H1 (cell line): ENCODE measurements around the gene DDX42. TPM values are rescaled to one million over a fixed set of nuclear protein-coding genes. Genes with fewer than 3 reads are reported as not detected.

Experiments used
- CTCF ChIA-PET: fragments of 300-600 bp; sonication (Branson Sonifier 250); formaldehyde crosslinking; loops from one replicate; lab custom pipeline; 2021; ENCODE audit not compliant: partially characterized antibody; lab: Charles Lee
- POLR2A ChIA-PET: fragments of 300-600 bp; sonication (Branson Sonifier 250); formaldehyde crosslinking; loops from one replicate; lab custom pipeline; 2021; ENCODE audit warnings: inconsistent platforms; ENCODE audit not compliant: partially characterized antibody; lab: Charles Lee
- DNase-seq, 2 experiments: peaks; one replicate each; pipeline versions ENCODE4 v3.0.0 to v3.0.0-alpha.2; 2010 to 2022; ENCODE audit warnings: low spot score in 2 of 2, low read depth in 1 of 2, mixed read lengths in 1 of 2
- FAIRE-seq: peaks from 2 replicates; lab custom pipeline; 2011; peaks lifted over from hg19 to GRCh38; lab: Jason Lieb, UNC
- H2AFZ ChIP-seq: 2 replicates; pipeline ENCODE4 v1.8.1; 2012; ENCODE audit warnings: low read length, inconsistent platforms
- H2AK5ac ChIP-seq: 2 replicates; pipeline ENCODE4 v1.6.1; 2013; ENCODE audit warnings: low read depth, low read length
- H2BK120ac ChIP-seq: replicated peaks from 2 replicates; pipeline ENCODE3; 2013; ENCODE audit warnings: low read depth, low read length, inconsistent platforms
- H2BK12ac ChIP-seq: 2 replicates; pipeline ENCODE4 v1.6.1; 2013; ENCODE audit warnings: low read depth, low read length
- H2BK15ac ChIP-seq: 2 replicates; pipeline ENCODE4 v1.6.1; 2013; ENCODE audit warnings: low read length
- H2BK20ac ChIP-seq: 2 replicates; pipeline ENCODE4 v1.6.1; 2013; ENCODE audit warnings: low read length
- H2BK5ac ChIP-seq: 2 replicates; pipeline ENCODE4 v1.6.1; 2013; ENCODE audit warnings: low read depth, low read length
- H3K14ac ChIP-seq: 2 replicates; pipeline ENCODE4 v1.6.1; 2013; ENCODE audit warnings: inconsistent platforms; ENCODE audit not compliant: insufficient read length
- H3K18ac ChIP-seq: 2 replicates; pipeline ENCODE4 v1.6.1; 2013; ENCODE audit warnings: low read length; ENCODE audit errors: extremely low read depth
- H3K23ac ChIP-seq: 2 replicates; pipeline ENCODE4 v1.6.1; 2013; ENCODE audit warnings: inconsistent platforms; ENCODE audit not compliant: insufficient read length
- H3K23me2 ChIP-seq: 2 replicates; pipeline ENCODE4 v1.6.1; 2013; ENCODE audit warnings: low read depth, low read length
- H3K27ac ChIP-seq: 2 replicates; pipeline ENCODE4 v1.6.1; 2011; ENCODE audit warnings: low read depth, low read length, inconsistent platforms
- H3K27me3 ChIP-seq, 4 experiments: replicated peaks in 1 of 4; 1 replicate in 1 of 4; 2 replicates in 3 of 4; pipeline versions ENCODE4 v1.6.1 to v1.8.1; 2011 to 2013; ENCODE audit warnings: low read length in 3 of 4, mild to moderate bottlenecking in 3 of 4, inconsistent platforms in 2 of 4, mixed read lengths in 2 of 4, moderate library complexity in 1 of 4; ENCODE audit not compliant: control insufficient read depth in 3 of 4, insufficient read depth in 3 of 4; ENCODE audit errors: extremely low read depth in 1 of 4
- H3K36me3 ChIP-seq, 4 experiments: 2 replicates each; pipeline versions ENCODE4 v1.6.1 to v1.8.1; 2011 to 2013; ENCODE audit warnings: mild to moderate bottlenecking in 4 of 4, low read length in 3 of 4, moderate library complexity in 2 of 4, control low read depth in 1 of 4, inconsistent platforms in 1 of 4; ENCODE audit not compliant: insufficient read depth in 4 of 4, control insufficient read depth in 2 of 4
- H3K4ac ChIP-seq: replicated peaks from 2 replicates; pipeline ENCODE3; 2013; ENCODE audit warnings: low read length, low read depth, mixed read lengths, inconsistent platforms; ENCODE audit not compliant: insufficient read length
- H3K4me1 ChIP-seq, 4 experiments: replicated peaks in 1 of 4; 1 replicate in 1 of 4; 2 replicates in 3 of 4; pipeline versions ENCODE4 v1.6.1 to v1.8.1; 2011 to 2013; ENCODE audit warnings: low read length in 3 of 4, inconsistent platforms in 2 of 4, mixed read lengths in 1 of 4; ENCODE audit not compliant: insufficient read depth in 4 of 4, control insufficient read depth in 3 of 4
- H3K4me2 ChIP-seq, 2 experiments: 2 replicates each; pipeline versions ENCODE4 v1.6.1 to v1.8.1; 2011 to 2013; ENCODE audit warnings: low read depth in 2 of 2, low read length in 2 of 2, control low read depth in 1 of 2, inconsistent platforms in 1 of 2, mild to moderate bottlenecking in 1 of 2; ENCODE audit not compliant: insufficient read depth in 1 of 2
- H3K4me3 ChIP-seq, 4 experiments: fragments of 200-600, 300-600 bp in 1 of 4; sonication (generic), shearing (Covaris generic), sonication (Bioruptor Twin) in 1 of 4; 2 replicates each; pipeline versions ENCODE4 v1.5.1 to v1.8.1; 2011 to 2016; ENCODE audit warnings: low read length in 4 of 4, low read depth in 3 of 4, control low read depth in 2 of 4, inconsistent platforms in 2 of 4, mild to moderate bottlenecking in 2 of 4, mixed read lengths in 1 of 4, moderate library complexity in 1 of 4; ENCODE audit not compliant: insufficient read depth in 2 of 4; ENCODE audit errors: extremely low read depth in 1 of 4
- H3K56ac ChIP-seq: replicated peaks from 2 replicates; pipeline ENCODE3; 2013; ENCODE audit warnings: low read depth, mild to moderate bottlenecking, mixed read lengths, low read length, inconsistent platforms; ENCODE audit not compliant: insufficient read length
- H3K79me1 ChIP-seq: 2 replicates; pipeline ENCODE4 v1.6.1; 2013; ENCODE audit warnings: low read depth, low read length, control low read depth
- H3K79me2 ChIP-seq, 2 experiments: 2 replicates each; pipeline versions ENCODE4 v1.6.1 to v1.8.1; 2012 to 2013; ENCODE audit warnings: low read length in 2 of 2, mild to moderate bottlenecking in 2 of 2, inconsistent platforms in 1 of 2; ENCODE audit not compliant: insufficient read depth in 2 of 2, control insufficient read depth in 1 of 2
- H3K9ac ChIP-seq, 4 experiments: replicated peaks in 1 of 4; 1 replicate in 1 of 4; 2 replicates in 3 of 4; pipeline versions ENCODE4 v1.6.1 to v1.8.1; 2011 to 2013; ENCODE audit warnings: low read depth in 3 of 4, low read length in 3 of 4, control low read depth in 2 of 4, mild to moderate bottlenecking in 2 of 4, moderate library complexity in 2 of 4, inconsistent platforms in 1 of 4; ENCODE audit errors: extremely low read depth in 1 of 4
- H3K9me3 ChIP-seq, 2 experiments: 2 replicates each; pipeline versions ENCODE4 v1.6.1 to v1.8.1; 2012 to 2013; ENCODE audit warnings: mild to moderate bottlenecking in 2 of 2, moderate library complexity in 2 of 2, control low read depth in 1 of 2, inconsistent platforms in 1 of 2, low read depth in 1 of 2, low read length in 1 of 2, mixed read lengths in 1 of 2; ENCODE audit not compliant: insufficient read depth in 2 of 2
- H4K20me1 ChIP-seq, 2 experiments: replicated peaks in 1 of 2; 2 replicates each; pipeline versions ENCODE3 to v1.8.1; 2011 to 2013; ENCODE audit warnings: inconsistent platforms in 2 of 2, low read length in 2 of 2, mild to moderate bottlenecking in 1 of 2; ENCODE audit not compliant: insufficient read depth in 2 of 2, control insufficient read depth in 1 of 2
- H4K5ac ChIP-seq: 2 replicates; pipeline ENCODE4 v1.6.1; 2013; ENCODE audit warnings: low read length, low read depth, mixed read lengths, inconsistent platforms; ENCODE audit not compliant: insufficient read length
- H4K8ac ChIP-seq: 2 replicates; pipeline ENCODE4 v1.8.0; 2013; ENCODE audit warnings: mild to moderate bottlenecking, moderate library complexity, low read length, inconsistent platforms; ENCODE audit not compliant: insufficient read depth; ENCODE audit errors: extremely low read depth
- H4K91ac ChIP-seq: replicated peaks from 2 replicates; pipeline ENCODE3; 2013; ENCODE audit warnings: low read length, mixed read lengths, inconsistent platforms; ENCODE audit not compliant: insufficient read length
- ASH2L ChIP-seq: fragments of 200-600, 300-600 bp; sonication (generic); IDR thresholded peaks from one replicate; pipeline ENCODE4 v1.7.1; 2017; ENCODE audit warnings: low read length
- ATF3 ChIP-seq: IDR thresholded peaks from 2 replicates; pipeline ENCODE4 v1.6.1; 2011; ENCODE audit warnings: low read depth, mild to moderate bottlenecking, low read length; ENCODE audit not compliant: insufficient read depth
- BACH1 ChIP-seq: IDR thresholded peaks from 2 replicates; pipeline ENCODE4 v1.6.1; 2012; ENCODE audit warnings: low read length, improper control_type of control experiment
- BCL11A ChIP-seq, 2 experiments: IDR thresholded peaks; one replicate each; pipeline ENCODE4 v1.6.1; 2011; ENCODE audit warnings: low read depth in 2 of 2, low read length in 2 of 2, mild to moderate bottlenecking in 2 of 2
- CBX5 ChIP-seq: fragments of 300-800, 300-1000 bp; sonication (generic); IDR thresholded peaks from 2 replicates; pipeline ENCODE4 v1.7.1; 2016; ENCODE audit warnings: antibody characterized with exemption, low read length, low read depth
- CEBPB ChIP-seq: IDR thresholded peaks from 2 replicates; pipeline ENCODE4 v1.6.1; 2012; ENCODE audit warnings: low read depth, low read length
- E2F6 ChIP-seq: IDR thresholded peaks from 2 replicates; pipeline ENCODE4 v1.6.1; 2012; ENCODE audit warnings: inconsistent platforms
- FOSL1 ChIP-seq: IDR thresholded peaks from 2 replicates; pipeline ENCODE4 v1.6.1; 2011; ENCODE audit warnings: mild to moderate bottlenecking, low read depth, low read length, moderate library complexity; ENCODE audit not compliant: insufficient read depth
- HDAC2 ChIP-seq, 2 experiments: fragments of 300-600 bp in 1 of 2; sonication (generic) in 1 of 2; IDR thresholded peaks; 2 replicates each; pipeline ENCODE4 v1.6.1; 2011 to 2012; ENCODE audit warnings: low read depth in 2 of 2, low read length in 2 of 2, mild to moderate bottlenecking in 2 of 2, moderate library complexity in 2 of 2, borderline replicate concordance in 1 of 2, inconsistent platforms in 1 of 2
- KDM5A ChIP-seq: fragments of 200-600 bp; IDR thresholded peaks from 2 replicates; pipeline ENCODE4 v1.7.1; 2012; ENCODE audit warnings: mild to moderate bottlenecking, low read length, inconsistent platforms, mixed read lengths
- WGBS, 2 experiments: shearing (Covaris generic) in 1 of 2; methylation state at CpG; one replicate each; pipeline versions ENCODE4 v1.1.6 to v1.1.7; 2013 to 2015; ENCODE audit warnings: low lambda C conversion rate in 2 of 2, mixed read lengths in 2 of 2, inconsistent platforms in 1 of 2, low coverage in 1 of 2, missing lambda C conversion rate in 1 of 2; ENCODE audit not compliant: insufficient replicate concordance in 2 of 2, insufficient coverage in 1 of 2, insufficient read length in 1 of 2; ENCODE audit errors: extremely low coverage in 1 of 2, missing lambda C conversion rate in 1 of 2; 5-methylcytosine and 5-hydroxymethylcytosine counted together
- polyA plus RNA-seq, 7 experiments: library from polyadenylated mRNA; depleted of rRNA in 3 of 7; stranded (reverse) in 5 of 7; unstranded in 2 of 7; fragments of >200 nt in 5 of 7; fragments of 200-250 nt in 2 of 7; gene quantifications; 1 replicate in 5 of 7; 2 replicates in 1 of 7; 4 replicates in 1 of 7; pipeline versions ENCODE4 v1.2.1 to v1.2.3, GENCODE V29; 2011 to 2013; ENCODE audit warnings: missing spikeins in 2 of 7, mixed read lengths in 2 of 7
- total RNA-seq: library from RNA; stranded (reverse); fragmentation: NEBNext Ultra II Directional; extraction: Animal tissue kit (Norgen Biotek cat#: 25700); gene quantifications from 2 replicates; pipeline ENCODE4 v1.2.1, GENCODE V29; 2021

DDX42 gene
- total and polyA plus RNA-seq, 2 of the 8 experiments (the other 6 are each of a cell fraction or from before 2014, with no cell fraction given), result 40.6 to 114 TPM

GRCh38 chr17:63790057-63790456, 16.1 kb downstream of the DDX42 start:
- H2BK120ac ChIP-seq, result no peak overlapping the region
- H4K91ac ChIP-seq, result no peak overlapping the region
- no peak overlapping the region for H3K9ac ChIP-seq
- H3K4ac ChIP-seq, result no peak overlapping the region
- H3K4me1 ChIP-seq, result no peaks in the 10 kb centered on the region
- no peak overlapping the region for H2BK5ac ChIP-seq
- no peak overlapping the region for H2BK15ac ChIP-seq
- no peak overlapping the region for H2BK20ac ChIP-seq
- H3K4me2 ChIP-seq, result no peak overlapping the region
- no peak overlapping the region for H3K56ac ChIP-seq
- H3K14ac ChIP-seq, result no peak overlapping the region
- ChIA-PET POLR2A (interaction anchor here (1.6 to 24.4 kb wide), 3 partner anchors 10 to 35 kb away, joined by 5 to 481 read pairs (median 102); partner anchors contain the start of genes CCDC47, DDX42, FTSJ3 and PSMC5), CTCF (interaction anchor here (1.1 kb wide), 2 partner anchors 21 to 76 kb away, joined by 3 to 6 read pairs; no protein-coding TSS in a partner anchor)
- H3K9me3 ChIP-seq, result no peaks in the 10 kb centered on the region
- no peak overlapping the region for H4K5ac ChIP-seq
- no peak overlapping the region for H3K27ac ChIP-seq
- no peak for FAIRE-seq
- no peak for DNase-seq
- WGBS, 2 experiments, result 95% methylated on average over 6 of the region's 6 CpGs; no CpG with 5 or more reads in 1 of the 2 experiments
- H2BK12ac ChIP-seq, result no peak overlapping the region
- no peak overlapping the region for H2AFZ ChIP-seq
- no peak overlapping the region for H3K4me3 ChIP-seq
- H3K79me2 ChIP-seq, result peaks cover 0 to 48% of the 10 kb centered on the region in 2 experiments; a peak in 3 of 4 replicates
- peaks cover 15 to 78% (median 56%) of the 10 kb centered on the region in 4 experiments for H3K36me3 ChIP-seq
- H3K23ac ChIP-seq, result no peak overlapping the region
- H3K18ac ChIP-seq, result no peak overlapping the region
- no peaks in the 10 kb centered on the region for H3K27me3 ChIP-seq
- H4K8ac ChIP-seq, result no peak overlapping the region
- H3K23me2 ChIP-seq, result no peaks in the 10 kb centered on the region
- TF ChIP-seq CBX5, result no peak
- TF ChIP-seq E2F6, result no peak
- TF ChIP-seq BACH1, result no peak
- TF ChIP-seq BCL11A (IDR thresholded peaks at IDR 0.05; ENCODE audit: low read depth in 2 of 2, low read length in 2 of 2), result no peak
- TF ChIP-seq FOSL1, result no peak
- TF ChIP-seq ATF3, result no peak
- no peak for TF ChIP-seq KDM5A
- no peak for TF ChIP-seq CEBPB
- TF ChIP-seq ASH2L, result no peak
- no peak for TF ChIP-seq HDAC2 (IDR thresholded peaks at IDR 0.05; ENCODE audit: borderline replicate concordance in 1 of 2, low read depth in 2 of 2, low read length in 2 of 2)
- no peak overlapping the region for H2AK5ac ChIP-seq
- no peaks in the 10 kb centered on the region for H3K79me1 ChIP-seq
- H4K20me1 ChIP-seq, result peaks cover 2 to 4% of the 10 kb centered on the region in 2 experiments
